Measurements from ENCODE around the gene E2F6.

The E2F6 gene

DNA sequence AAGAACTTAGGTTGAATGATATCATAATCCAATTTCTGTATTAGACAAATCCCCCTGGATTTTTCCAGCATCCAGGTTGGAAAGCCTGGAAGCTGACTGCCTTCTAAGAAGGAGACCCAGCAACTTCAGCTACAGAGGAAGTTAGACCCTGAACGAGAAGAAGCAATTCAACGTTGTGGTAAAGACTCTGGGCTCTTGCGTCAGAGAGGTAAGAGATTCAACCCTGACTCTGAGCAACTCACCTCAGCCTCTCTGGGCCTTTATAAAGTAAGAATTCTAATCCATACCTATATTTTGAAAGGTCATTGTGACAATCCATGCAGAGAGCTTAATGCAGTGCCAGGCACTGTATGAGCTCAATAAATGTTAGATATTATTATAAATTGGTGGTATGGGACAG is 9.7 kb downstream of the E2F6 start:
- no peak for DNase-seq

DNA sequence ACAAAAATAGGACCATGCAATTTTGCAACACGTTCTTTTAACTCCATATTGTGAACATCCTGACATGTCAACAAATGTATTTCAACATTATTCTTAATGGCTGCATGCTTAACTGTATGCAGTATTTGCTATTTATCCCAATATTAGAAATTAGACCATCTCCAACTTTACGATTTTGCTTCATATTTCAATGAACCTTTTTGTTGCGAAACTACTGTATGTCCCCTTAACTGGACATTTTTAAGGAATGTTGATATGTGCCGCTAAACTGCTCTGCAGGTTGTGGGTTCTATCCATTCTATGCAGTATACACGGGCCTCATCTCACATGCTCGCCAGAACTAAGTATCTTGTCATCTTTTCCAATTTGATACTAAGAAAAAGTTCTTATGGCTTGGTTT is 11.1 kb downstream of the E2F6 start:
- no peak for DNase-seq

DNA sequence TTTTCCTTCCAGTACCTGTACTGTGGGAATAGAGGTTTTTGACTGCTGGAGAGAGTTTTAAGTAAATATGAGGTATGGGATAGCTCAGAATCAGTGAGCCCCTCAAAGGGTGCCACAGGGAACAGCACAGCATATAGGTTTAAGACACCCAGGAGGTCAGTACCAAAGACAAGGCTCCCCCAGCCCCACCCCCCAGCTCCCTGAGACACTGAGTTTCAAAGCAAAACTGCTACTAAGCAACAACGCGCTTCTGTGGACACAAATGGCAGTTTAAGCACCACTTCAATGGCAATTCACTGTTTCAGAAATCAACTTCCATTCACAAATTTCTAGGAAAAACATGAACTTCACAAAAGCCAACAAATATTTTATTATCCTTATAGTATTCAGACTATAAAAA is 15.2 kb downstream of the E2F6 start:
- DNase-seq, result no peak

DNA sequence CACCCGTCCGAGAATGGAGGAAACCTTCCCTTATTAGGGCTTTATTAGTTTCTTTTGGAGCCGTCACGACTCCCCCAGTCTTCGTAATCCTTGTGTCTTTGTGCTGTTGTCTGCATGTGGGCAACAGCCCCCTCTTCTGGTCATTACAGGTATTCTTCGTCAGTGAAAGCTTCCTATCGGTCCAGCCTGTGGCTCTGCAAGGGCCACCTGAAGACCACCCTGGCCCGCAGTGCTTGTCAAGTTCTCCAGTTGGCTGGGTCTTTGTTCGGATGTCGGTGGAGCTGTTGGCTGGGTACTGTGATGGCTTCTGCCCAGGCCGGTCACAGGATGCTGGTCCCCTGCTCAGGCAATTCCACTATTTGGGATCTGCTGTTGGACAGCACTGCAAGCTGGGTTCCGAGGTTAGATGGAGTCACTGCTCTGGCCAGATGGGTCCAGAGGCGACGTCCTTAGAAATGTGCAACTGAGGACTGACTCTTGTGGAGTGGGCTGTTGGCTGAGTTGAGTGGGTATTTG is 19.2 kb downstream of the E2F6 start:
- peak; percentile 37 for DNase-seq

DNA sequence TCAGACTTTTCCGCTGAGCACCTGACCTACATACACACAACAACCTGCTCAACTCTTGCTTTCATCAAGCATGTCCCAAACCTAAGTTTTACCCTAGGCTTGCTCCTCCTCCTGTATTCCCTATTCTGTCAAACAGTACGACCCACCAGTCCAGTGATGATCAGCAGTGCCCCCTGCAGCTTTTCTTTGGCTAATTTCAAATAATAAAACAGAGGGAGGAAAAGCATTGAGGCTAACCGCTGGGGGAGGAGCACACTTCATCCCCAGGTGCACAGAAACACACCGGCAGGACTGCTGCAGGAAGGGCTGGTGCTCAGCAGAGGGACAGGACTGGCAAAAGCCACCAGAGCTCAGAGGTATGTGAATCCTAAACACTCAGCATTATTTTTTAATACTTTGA is 21.2 kb downstream of the E2F6 start:
- no peak for DNase-seq

DNA sequence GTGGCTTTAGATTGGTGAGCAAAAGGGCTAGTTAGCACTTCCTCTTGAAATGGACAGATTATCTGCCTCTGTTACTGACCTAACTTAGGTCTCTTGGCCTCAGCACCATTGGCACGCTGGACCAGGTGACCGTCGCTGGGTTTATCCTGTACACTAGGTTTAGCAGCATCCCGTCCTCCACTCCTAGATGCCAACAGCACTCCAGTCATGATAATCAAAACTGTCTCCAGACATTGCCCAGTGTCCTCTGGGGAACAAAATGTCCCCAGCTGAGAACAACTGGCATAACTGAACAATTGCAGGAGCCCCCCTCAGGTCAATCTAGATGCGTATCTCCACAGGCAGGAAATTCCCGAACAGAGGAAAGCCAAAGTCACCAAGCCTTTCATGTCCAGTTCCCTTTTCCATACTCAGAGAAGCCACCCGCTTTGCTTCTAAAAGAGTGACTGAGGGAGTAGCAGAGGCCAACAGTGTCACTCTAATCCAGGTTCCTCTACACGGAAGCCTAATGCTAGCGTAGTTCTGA is 27.3 kb downstream of the E2F6 start:
- no peak for DNase-seq

DNA sequence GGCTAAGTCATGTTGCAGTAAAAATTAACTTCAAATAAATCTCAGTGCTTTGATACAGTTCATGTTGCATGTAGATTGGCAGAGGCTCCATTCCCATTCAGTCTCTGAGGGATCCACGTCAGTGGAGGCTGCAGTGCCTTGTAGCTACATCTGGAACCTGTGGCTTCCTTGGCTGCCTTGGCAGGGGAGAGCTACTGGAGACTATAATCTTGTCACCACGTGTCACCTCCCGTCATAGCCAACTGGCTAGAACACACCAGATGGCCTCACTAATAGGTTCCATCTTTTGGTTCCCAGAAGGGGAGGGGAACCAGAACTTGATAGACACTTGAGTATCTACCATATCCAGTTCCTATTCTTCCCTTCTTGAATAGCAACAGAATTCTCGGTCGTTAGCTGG is 28.4 kb downstream of the E2F6 start:
- no peak for DNase-seq

DNA sequence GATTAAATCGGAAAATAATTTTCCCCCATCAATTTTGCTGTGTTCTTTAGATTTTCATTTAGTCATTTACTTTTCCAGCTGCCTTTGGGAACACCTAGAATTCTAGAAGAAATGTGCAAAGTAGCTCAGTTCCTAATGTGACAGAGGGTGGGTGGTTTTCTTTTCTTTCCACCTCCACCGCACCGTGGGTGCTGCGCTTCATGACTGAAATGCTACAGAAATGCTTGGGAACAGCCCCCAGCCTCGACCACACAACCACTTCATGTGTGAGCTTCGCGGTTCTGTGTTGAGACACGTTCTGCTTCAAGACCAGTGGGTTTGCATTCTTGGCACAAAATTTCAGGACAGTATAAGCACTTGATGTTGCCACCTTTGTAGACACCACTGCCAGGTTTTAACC is 30.9 kb downstream of the E2F6 start:
- DNase-seq, result no peak

DNA sequence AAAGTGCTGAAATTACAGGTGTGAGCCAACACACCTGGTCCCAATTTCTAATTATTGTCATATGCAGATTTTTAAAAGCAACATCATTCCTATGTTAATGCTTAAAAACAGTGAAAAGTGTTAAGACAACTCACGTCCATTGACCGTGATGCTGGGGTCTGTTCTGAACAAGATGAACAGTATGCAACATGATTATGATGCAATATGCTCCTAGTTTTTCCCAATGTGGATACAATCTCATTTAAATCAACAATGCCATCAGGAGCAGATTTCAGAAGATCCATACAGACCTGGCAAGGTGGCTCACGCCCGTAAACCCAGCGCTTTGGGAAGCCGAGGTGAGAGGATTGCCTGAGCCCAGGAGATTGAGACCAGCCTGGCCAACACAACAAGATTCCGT is 31.5 kb downstream of the E2F6 start:
- no peak for DNase-seq

DNA sequence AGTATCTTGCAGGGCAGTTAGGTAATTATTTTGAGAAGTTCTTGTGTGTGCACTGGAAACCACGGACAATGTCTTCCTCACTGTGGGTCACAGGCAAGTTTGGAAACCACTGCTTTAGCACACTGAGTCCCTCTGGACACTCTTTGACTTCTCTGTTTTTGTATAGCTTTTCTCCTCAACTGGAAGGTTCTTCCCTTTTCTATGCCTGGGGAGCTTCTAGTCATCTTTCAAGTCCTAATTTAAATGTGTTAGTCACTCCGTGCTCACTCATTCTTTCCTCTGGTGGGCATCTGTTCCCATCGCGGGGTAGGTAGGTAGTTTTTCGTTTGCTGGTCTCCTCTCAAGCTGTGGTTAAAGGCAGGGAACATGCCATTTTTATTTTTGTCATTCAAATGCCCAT is 32.1 kb downstream of the E2F6 start:
- DNase-seq, result no peak

DNA sequence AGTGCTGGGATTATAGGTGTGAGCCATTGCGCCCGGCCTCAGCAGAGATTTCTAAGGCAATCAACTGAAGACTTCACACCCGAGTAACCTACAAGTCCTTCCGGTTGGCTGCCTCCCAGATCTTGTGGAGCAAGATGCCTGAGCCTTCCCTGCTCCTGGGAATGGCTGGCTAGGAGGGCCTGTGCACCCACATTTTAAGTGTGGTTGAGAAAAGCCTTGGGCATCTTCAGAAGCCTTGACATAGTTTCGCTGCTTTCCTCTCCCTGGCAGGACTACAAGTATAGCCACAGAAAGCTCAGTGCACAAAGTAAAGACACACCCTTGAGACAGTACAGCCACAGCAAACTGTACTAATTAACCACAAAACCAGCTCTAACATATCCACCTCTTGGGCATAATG is 35.2 kb downstream of the E2F6 start:
- no peak for DNase-seq

DNA sequence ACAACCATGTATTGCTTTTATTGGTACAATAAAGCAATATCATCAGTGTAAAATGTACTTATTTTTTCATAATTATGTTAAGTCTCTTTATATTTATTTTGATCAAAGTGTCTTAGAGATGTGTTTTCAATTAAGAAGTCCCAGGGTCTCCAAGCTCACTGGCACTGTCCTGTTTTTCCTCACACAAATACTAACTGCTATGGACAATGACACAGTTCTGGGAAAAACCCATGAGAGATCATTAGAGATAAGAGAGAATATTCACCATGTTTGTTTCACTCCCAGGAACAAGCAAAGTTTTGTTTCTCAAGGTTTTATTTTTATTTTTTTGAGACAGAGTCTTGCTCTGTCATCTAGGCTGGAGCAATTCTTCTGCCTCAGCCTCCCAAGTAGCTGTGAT is 38.7 kb downstream of the E2F6 start:
- no peak for DNase-seq

DNA sequence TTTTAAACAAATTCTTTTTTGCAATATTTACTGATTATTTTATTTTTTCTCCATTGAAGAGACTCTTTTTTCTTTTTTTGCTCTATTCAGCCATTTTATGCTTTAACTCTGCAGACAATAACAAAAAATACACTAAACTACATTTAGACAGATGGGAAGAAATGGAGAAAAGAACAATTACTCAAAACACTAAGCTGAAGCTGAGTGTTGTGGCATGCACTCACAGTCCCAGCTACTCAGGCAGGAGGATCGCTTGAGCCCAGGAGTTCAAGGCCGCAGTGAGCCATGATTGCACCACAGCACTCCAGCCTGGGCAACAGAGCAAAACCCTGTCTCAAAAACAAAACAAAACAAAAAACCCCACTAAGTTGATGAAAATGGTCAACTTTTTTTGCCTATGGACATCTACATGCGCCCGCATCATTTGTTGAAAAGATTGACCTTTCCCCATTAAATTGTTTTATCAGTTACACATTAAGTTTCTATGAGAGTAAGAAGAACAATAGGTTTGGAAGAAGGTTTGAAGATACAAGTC is 43.0 kb downstream of the E2F6 start:
- no peak for DNase-seq

DNA sequence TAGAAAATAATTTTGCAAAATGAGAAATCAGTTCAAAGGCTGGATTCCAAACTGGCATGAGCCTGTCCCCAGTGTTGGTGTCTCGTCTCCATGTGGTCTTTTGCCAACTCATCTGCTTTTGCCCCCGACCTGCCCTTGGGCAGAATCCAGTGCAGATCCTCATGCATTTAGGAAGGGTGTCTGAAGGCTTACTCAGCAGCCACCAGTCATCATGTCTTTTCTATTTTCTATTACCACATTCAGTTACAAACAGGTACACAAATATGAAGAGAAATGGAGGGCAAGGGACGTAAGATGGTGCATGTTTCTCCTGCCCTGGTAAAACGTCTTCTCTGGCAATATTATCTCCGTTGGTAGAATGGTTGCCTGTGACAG is 43.5 kb downstream of the E2F6 start:
- DNase-seq, result no peak

DNA sequence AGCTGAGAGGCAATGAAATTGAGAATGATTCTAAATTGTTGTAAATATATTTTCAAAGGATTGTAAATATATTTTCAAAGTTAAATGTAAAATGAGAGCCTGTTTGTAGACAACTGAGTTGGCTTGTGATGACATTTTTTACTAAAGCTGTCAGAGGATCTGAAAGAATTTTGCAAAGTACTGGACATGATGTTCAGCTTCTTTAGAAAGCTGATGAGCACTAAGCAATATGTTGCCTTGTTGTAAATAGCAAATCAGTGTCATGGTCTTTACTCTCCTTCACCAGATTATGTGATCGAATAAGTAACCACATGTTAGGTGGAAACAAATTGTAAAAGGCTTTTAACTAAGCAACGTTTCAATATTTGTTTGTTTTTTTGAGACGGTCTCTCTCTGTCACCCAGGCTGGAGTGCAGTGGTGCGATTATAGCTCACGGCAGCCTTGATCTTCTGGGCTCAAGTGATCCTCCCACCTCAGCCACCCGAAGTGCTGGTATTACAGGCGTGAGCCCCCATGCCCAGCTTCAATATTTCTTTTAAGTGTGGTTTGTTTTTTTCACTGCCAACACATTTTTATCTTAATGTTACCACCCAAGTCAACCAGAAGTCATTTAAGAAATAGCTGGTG is 44.0 kb downstream of the E2F6 start:
- no peak for DNase-seq

DNA sequence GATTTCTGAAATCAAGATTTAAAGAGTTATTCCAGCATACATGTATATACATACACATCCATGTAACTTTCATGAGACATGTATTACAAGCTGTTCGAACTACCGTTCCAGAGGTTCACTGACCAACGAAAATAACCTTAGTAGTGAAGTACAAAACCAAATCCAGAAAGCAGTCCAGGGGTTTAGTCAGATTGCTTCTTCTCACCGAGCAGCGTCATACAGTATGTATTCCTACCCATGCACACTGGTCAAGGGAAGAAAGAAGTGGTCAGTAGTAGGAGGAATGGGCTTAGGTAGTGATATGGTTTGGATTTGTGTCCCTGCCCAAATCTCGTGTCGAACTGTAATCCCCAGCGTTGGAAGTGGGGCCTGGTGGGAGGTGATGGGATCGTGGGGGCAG is 45.3 kb downstream of the E2F6 start:
- DNase-seq, result no peak

DNA sequence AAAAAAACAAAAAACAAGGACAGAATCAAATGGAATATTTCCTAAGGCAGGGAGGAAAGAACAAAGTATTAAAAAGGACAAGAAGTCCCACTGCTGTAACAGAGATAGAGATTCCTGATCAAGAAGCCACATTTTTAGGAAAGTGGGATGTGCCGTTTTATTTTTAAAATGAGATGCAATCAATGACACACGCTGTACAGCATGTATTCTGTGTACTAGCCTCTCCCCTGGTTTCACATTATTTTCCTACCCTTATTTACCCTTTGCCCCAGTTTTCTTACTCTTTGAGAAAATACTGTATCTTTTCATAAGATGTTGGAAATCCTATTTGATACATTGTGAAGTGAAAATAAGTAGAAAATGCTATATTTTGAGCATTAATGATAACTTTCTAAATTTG is 45.8 kb downstream of the E2F6 start:
- no peak for DNase-seq

DNA sequence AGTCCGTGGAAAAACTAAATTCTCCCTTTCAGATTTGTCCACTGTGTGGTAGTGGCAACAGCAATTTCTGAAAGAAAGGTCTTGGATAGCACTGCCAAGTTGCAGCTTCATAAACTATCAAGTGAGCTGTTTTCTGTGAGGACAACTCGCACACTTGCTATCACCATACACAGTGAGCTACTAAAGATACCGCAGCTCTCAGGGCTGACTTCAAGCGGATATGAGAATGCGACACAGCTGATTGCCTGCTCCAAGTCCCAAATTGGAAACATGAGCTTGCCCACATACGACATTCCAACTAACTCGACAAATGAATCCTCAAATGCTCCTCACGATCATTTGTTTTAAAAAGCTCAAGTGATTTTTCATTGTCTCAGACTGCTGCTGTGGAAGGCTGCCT is 46.2 kb downstream of the E2F6 start:
- no peak for DNase-seq

DNA sequence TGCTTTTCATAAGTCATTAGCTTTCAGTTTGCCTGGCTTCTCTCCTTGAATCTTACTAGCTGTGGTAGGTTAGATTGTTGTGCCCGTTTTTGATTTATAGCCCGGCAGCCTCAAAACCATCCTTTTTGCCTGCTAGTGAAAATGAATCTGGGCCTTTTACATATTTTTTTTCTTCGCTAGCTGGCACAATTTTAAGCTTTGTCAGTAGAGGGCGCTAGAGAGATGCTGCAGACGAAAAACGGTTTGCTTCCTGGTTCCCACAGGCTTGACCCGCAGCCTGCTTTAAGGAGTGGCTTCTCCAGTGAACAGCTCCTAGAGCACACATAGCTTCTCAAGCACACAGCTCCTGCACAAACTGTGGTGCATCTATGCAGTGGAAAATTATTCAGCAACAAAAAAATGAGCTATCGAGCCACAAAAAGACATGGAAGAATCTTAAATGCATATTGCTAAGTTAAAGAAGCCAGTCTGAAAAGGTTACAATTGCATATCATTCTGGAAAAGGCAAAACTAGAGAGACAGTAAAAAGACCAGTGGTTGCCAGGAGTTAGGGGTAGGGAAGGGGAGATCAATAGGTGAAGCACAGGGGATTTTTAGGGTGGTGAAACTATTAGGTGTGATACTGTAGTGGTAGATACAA is 47.9 kb downstream of the E2F6 start:
- no peak for DNase-seq

DNA sequence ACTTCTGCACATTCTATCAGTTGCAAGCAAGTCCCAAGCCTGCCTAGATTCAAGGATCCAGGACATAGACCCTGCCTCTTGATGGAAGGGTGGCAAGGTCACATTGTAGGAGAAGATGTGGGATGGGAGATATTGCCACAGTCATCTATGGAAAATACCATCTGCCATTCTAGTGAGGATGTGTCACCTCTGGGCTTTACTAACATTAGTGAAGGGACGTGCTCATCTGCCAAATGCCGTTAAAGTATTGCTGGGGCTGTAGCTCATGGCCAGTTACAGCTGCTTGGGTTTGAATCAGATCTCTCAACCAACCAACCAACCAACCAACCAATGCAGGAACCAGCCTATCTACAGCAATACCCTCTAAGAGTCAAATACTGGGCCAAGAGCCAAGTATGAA is 49.0 kb downstream of the E2F6 start:
- DNase-seq, result no peak

DNA sequence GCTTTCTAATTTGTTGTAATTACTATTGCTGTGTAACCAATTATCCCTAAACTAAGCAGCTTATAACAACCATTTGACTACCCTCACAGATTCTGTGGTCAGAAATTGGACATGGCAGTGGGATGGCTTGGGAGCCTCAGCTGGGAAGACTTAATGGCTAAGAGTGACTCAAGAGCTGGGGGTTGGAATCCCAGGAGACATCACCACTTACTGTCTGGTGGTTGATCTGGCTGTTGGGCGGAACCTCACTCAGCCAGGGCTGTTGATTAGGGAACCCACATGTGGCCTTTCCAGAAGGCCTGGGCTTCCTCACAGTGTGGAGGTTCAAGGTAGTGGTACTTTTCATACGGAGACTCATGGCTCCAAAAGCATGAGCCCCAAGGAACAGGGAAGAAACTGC is 49.8 kb downstream of the E2F6 start:
- DNase-seq, result no peak

DNA sequence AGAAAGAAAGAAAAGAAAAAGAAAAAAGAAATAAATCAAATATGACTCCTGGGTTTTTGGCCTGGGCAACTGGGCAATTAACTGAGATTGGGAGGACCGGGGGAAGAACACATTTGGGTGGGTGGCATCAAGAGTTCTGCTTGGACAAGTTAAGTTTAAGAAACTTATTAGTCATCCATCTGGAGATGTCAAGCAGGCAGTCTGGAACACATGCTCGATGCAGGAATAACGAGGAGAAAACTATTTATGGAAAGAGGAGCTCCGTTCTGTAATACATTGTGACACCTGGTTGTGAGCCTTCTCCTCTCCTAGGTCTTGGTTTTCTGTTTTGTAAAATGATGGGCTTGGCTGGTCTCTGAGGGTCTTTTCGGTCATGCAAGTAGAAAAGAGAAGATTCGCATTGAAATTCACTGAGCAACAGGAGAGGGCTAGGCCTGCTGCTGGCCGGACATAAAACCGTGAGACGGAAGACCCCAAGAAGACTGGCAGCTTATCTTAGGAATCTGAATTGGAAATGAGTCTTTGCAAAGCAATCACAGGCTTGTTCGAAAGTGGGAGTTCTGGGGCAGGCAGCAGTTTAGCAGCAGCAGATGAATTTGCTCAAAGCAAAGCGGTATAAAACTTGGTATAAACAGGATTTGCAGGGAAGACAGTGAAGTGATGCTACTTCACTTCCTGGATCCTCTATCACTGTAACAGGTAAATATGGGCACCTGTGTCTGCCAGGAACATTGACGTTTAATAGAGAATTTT is 51.4 kb downstream of the E2F6 start:
- DNase-seq, result no peak

DNA sequence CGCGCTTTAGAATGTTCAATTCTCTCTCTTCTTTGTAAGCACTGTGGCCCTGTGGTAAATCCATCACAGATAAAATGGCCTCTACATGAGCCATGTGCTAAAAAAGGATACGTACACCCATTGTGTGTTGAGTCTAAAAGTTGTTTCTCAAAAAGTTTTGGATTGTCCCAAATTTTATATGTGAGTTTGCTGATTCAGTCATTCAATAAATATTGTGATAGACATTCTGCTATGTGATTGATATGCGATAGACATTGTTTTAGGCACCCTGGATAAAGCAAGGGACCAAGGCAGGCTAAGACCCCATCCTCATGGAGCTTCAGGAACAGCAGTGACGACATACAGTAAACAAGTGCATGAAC is 53.5 kb downstream of the E2F6 start:
- no peak for DNase-seq
